ENCODE data around the gene FBXO9. TPM values are rescaled to one million over a fixed set of nuclear protein-coding genes. Genes with fewer than 3 reads are reported as not detected.

FBXO9 gene
- polyA plus RNA-seq, 3 donors = 47.7 to 105 (median 61.5) TPM

GRCh38 chr6:53101006-53101405, 35.8 kb downstream of the FBXO9 start:
- no peak for DNase-seq
- TF ChIP-seq, protein P1, sequence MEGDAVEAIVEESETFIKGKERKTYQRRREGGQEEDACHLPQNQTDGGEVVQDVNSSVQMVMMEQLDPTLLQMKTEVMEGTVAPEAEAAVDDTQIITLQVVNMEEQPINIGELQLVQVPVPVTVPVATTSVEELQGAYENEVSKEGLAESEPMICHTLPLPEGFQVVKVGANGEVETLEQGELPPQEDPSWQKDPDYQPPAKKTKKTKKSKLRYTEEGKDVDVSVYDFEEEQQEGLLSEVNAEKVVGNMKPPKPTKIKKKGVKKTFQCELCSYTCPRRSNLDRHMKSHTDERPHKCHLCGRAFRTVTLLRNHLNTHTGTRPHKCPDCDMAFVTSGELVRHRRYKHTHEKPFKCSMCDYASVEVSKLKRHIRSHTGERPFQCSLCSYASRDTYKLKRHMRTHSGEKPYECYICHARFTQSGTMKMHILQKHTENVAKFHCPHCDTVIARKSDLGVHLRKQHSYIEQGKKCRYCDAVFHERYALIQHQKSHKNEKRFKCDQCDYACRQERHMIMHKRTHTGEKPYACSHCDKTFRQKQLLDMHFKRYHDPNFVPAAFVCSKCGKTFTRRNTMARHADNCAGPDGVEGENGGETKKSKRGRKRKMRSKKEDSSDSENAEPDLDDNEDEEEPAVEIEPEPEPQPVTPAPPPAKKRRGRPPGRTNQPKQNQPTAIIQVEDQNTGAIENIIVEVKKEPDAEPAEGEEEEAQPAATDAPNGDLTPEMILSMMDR (IDR thresholded peaks at IDR 0.05) = no peak
- H3K36me3 Mint-ChIP-seq = peaks cover 71 to 78% of the 10 kb centered on the region in 2 donors
- H3K4me2 ChIP-seq (replicated peaks; ENCODE audit: extremely low read depth, low read length, poor library complexity, severe bottlenecking) = no peak overlapping the region
- H3K4me1 Mint-ChIP-seq = no peaks in the 10 kb centered on the region
- no peaks in the 10 kb centered on the region for H3K27me3 ChIP-seq (ENCODE audit: control insufficient read depth in 2 of 2, insufficient read depth in 2 of 2, low read length in 2 of 2)
- no peaks in the 10 kb centered on the region for H4K20me1 ChIP-seq (ENCODE audit: insufficient read depth, low read length)
- no peak overlapping the region for H3K4me3 ChIP-seq (replicated peaks in 1 of 3; ENCODE audit: low read depth in 2 of 3, low read length in 3 of 3)
- H3K4me3 Mint-ChIP-seq = no peak overlapping the region
- H3K27ac Mint-ChIP-seq = peak overlapping the region in 1 of 7 donors; percentile 35
- H3K27me3 Mint-ChIP-seq (ENCODE audit: low read depth in 3 of 3) = no peaks in the 10 kb centered on the region
- no peaks in the 10 kb centered on the region for H3K9me3 Mint-ChIP-seq
- H2AFZ ChIP-seq (ENCODE audit: insufficient read depth, low read depth, low read length, poor library complexity, severe bottlenecking) = no peak overlapping the region
- H3K36me3 ChIP-seq (replicated peaks in 1 of 2; ENCODE audit: control insufficient read depth in 1 of 2, insufficient read depth in 2 of 2, low read length in 2 of 2) = peaks cover 71 to 92% of the 10 kb centered on the region in 2 donors
- H3K79me2 ChIP-seq (ENCODE audit: insufficient read depth, low read length) = no peaks in the 10 kb centered on the region
- H3K9me3 ChIP-seq (replicated peaks in 1 of 2; ENCODE audit: control insufficient read depth in 1 of 2, insufficient read depth in 1 of 2, low read length in 2 of 2) = no peaks in the 10 kb centered on the region
- intact Hi-C loops (cut with micrococcal nuclease) = no loop called here
- H3K4me1 ChIP-seq (ENCODE audit: control insufficient read depth in 1 of 2, insufficient read depth in 2 of 2, low read length in 2 of 2) = no peaks in the 10 kb centered on the region
- WGBS (ENCODE audit: insufficient coverage) = no CpG with 5 or more reads among the region's 2 CpGs
- H3K27ac ChIP-seq (ENCODE audit: low read depth in 1 of 2, low read length in 2 of 2) = no peak overlapping the region
- no peak overlapping the region for H3K9ac ChIP-seq (ENCODE audit: insufficient read depth, low read length, poor library complexity, severe bottlenecking)

GRCh38 chr6:53103993-53104675, 38.9 kb downstream of the FBXO9 start:
- no peaks in the 10 kb centered on the region for H3K9me3 ChIP-seq (replicated peaks in 1 of 2; ENCODE audit: control insufficient read depth in 1 of 2, insufficient read depth in 1 of 2, low read length in 2 of 2)
- TF ChIP-seq, protein P1 (IDR thresholded peaks at IDR 0.05) = no peak
- no peaks in the 10 kb centered on the region for H3K9me3 Mint-ChIP-seq
- no peak overlapping the region for H3K4me2 ChIP-seq (replicated peaks; ENCODE audit: extremely low read depth, low read length, poor library complexity, severe bottlenecking)
- no peaks in the 10 kb centered on the region for H3K27me3 ChIP-seq (ENCODE audit: control insufficient read depth in 2 of 2, insufficient read depth in 2 of 2, low read length in 2 of 2)
- WGBS (ENCODE audit: insufficient coverage) = 100% methylated on average over 1 of the region's 3 CpGs
- no peak for DNase-seq
- H3K9ac ChIP-seq (ENCODE audit: insufficient read depth, low read length, poor library complexity, severe bottlenecking) = no peak overlapping the region
- no peak overlapping the region for H2AFZ ChIP-seq (ENCODE audit: insufficient read depth, low read depth, low read length, poor library complexity, severe bottlenecking)
- H3K36me3 ChIP-seq (replicated peaks in 1 of 2; ENCODE audit: control insufficient read depth in 1 of 2, insufficient read depth in 2 of 2, low read length in 2 of 2) = peaks cover 42 to 62% of the 10 kb centered on the region in 2 donors
- no peaks in the 10 kb centered on the region for H3K79me2 ChIP-seq (ENCODE audit: insufficient read depth, low read length)
- no peak overlapping the region for H3K4me3 Mint-ChIP-seq
- peaks cover 0 to 3% (median 0%) of the 10 kb centered on the region in 3 donors for H3K27me3 Mint-ChIP-seq (ENCODE audit: low read depth in 3 of 3)
- no peaks in the 10 kb centered on the region for H4K20me1 ChIP-seq (ENCODE audit: insufficient read depth, low read length)
- H3K27ac ChIP-seq (ENCODE audit: low read depth in 1 of 2, low read length in 2 of 2) = no peak overlapping the region
- no peak overlapping the region for H3K4me3 ChIP-seq (replicated peaks in 1 of 3; ENCODE audit: low read depth in 2 of 3, low read length in 3 of 3)
- H3K4me1 ChIP-seq (ENCODE audit: control insufficient read depth in 1 of 2, insufficient read depth in 2 of 2, low read length in 2 of 2) = no peaks in the 10 kb centered on the region
- H3K4me1 Mint-ChIP-seq = no peaks in the 10 kb centered on the region
- H3K36me3 Mint-ChIP-seq = peaks cover 46 to 56% of the 10 kb centered on the region in 2 donors
- peak overlapping the region in 2 of 7 donors; percentile 3 to 30 for H3K27ac Mint-ChIP-seq
- intact Hi-C loops (cut with micrococcal nuclease) = no loop called here

Measured in CD14-positive monocyte (primary cell).